Measurements from ENCODE around the gene SFTA2. TPM values are rescaled to one million over a fixed set of nuclear protein-coding genes. Genes with fewer than 3 reads are reported as not detected.

Gene SFTA2
- total RNA-seq, 2 experiments from 2014 or later = not detected

DNA sequence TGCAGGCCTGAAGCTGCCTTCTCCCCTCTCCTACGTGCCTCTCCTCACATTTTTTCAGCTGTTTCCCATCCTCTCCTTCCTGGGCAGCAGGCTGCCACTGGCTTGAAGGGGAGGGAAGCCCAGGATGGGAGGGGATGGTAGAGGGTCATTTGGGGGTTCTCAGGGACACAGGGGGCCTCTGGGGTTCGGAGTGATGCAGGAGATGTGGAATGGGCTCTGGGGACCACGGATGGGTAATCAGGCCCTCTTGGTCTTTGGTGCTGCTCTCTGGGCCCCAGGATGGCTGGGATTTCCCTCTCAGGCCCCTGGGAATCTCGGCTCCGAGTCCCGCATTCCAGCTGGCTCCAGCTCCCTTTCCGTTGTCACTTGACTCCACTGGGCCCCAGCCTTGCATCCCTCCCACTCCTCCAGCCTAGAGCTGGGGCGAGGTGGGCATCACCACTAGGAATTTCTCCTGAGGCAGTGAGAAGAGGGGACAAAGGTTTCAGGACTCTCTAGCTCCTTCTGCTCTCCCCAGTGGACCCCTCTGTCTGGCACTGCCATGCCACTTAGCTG is 49.7 kb downstream of the SFTA2 start:
- H3K9me2 ChIP-seq (ENCODE audit: insufficient read depth, low read length) = no peaks in the 10 kb centered on the region
- POLR2A ChIA-PET = interaction anchor here (0.5 to 2.2 kb wide), 9 partner anchors 25 to 455 kb away, joined by 3 to 15 read pairs (median 4); partner anchors contain the start of genes GTF2H4 and VARS2
- no peaks in the 10 kb centered on the region for H3K9me3 ChIP-seq (ENCODE audit: low read length)
- H2AFZ ChIP-seq (ENCODE audit: low read length) = peak overlapping the region; percentile 27
- CTCF ChIA-PET (ENCODE audit: unreplicated experiment) = interaction anchor here (0.6 to 1.6 kb wide), 4 partner anchors 33 to 262 kb away, joined by 3 to 5 read pairs (median 4); no protein-coding TSS in a partner anchor
- BruUV-seq (replicated peaks) = no TSS peak
- H3K4me1 ChIP-seq (ENCODE audit: insufficient read depth, low read length, poor library complexity, severe bottlenecking) = peaks cover 50% of the 10 kb centered on the region
- peak overlapping the region; percentile 85 for H3K27ac ChIP-seq (ENCODE audit: low read depth, low read length, poor library complexity, severe bottlenecking)
- no peaks in the 10 kb centered on the region for H3K36me3 ChIP-seq (ENCODE audit: insufficient read depth, low read length)
- DNase-seq (ENCODE audit: low spot score) = no peak
- H3K79me2 ChIP-seq (ENCODE audit: insufficient read depth, low read depth, low read length) = no peaks in the 10 kb centered on the region
- no peaks in the 10 kb centered on the region for H4K20me1 ChIP-seq (ENCODE audit: insufficient read depth, low read length)
- H3K4me2 ChIP-seq (ENCODE audit: low read length) = peak overlapping the region; percentile 75
- H3K4me3 ChIP-seq (ENCODE audit: low read depth, low read length, poor library complexity, severe bottlenecking) = peak overlapping the region; percentile 68
- intact Hi-C loops (cut with micrococcal nuclease; ENCODE audit: unreplicated experiment) = loop anchor here (10.0 kb wide), 1 partner anchor 207 kb away; the partner anchor contains the start of gene DHX16
- TF ChIP-seq EZH2phosphoT487 (IDR thresholded peaks at IDR 0.05; ENCODE audit: borderline replicate concordance, low read depth, low read length) (no peak), CTCF (conservative IDR thresholded peaks at IDR 0.05; ENCODE audit: low read length) (no peak)

GRCh38 chr6:30881392-30882203 is 50.4 kb downstream of the SFTA2 start:
- no peaks in the 10 kb centered on the region for H3K9me3 ChIP-seq (ENCODE audit: low read length)
- TF ChIP-seq EZH2phosphoT487 (IDR thresholded peaks at IDR 0.05; ENCODE audit: borderline replicate concordance, low read depth, low read length) (no peak), CTCF (conservative IDR thresholded peaks at IDR 0.05; ENCODE audit: low read length) (no peak)
- peak overlapping the region; percentile 85 for H3K27ac ChIP-seq (ENCODE audit: low read depth, low read length, poor library complexity, severe bottlenecking)
- H2AFZ ChIP-seq (ENCODE audit: low read length) = peak overlapping the region; percentile 27; the same call in 1 of the 2 replicates
- ChIA-PET POLR2A (interaction anchor here (0.6 to 2.2 kb wide), 7 partner anchors 26 to 54 kb away, joined by 3 to 15 read pairs (median 4); partner anchors contain the start of genes GTF2H4 and VARS2), CTCF (ENCODE audit: unreplicated experiment) (interaction anchor here (0.6 to 1.6 kb wide), 2 partner anchors 54 to 206 kb away, joined by 3 to 5 read pairs; no protein-coding TSS in a partner anchor)
- H3K4me3 ChIP-seq (ENCODE audit: low read depth, low read length, poor library complexity, severe bottlenecking) = no peak overlapping the region
- no TSS peak for BruUV-seq (replicated peaks)
- H4K20me1 ChIP-seq (ENCODE audit: insufficient read depth, low read length) = no peaks in the 10 kb centered on the region
- intact Hi-C loops (cut with micrococcal nuclease; ENCODE audit: unreplicated experiment) = loop anchor here (10.0 kb wide), 1 partner anchor 207 kb away; the partner anchor contains the start of gene DHX16
- H3K4me1 ChIP-seq (ENCODE audit: insufficient read depth, low read length, poor library complexity, severe bottlenecking) = peaks cover 50% of the 10 kb centered on the region
- H3K36me3 ChIP-seq (ENCODE audit: insufficient read depth, low read length) = no peaks in the 10 kb centered on the region
- peak; percentile 48 for DNase-seq (ENCODE audit: low spot score)
- peak overlapping the region; percentile 75 for H3K4me2 ChIP-seq (ENCODE audit: low read length)
- no peaks in the 10 kb centered on the region for H3K9me2 ChIP-seq (ENCODE audit: insufficient read depth, low read length)
- H3K79me2 ChIP-seq (ENCODE audit: insufficient read depth, low read depth, low read length) = no peaks in the 10 kb centered on the region

Small RNA genes within 50 kb of the gene (microRNA-seq; reads per million reads assigned to microRNA genes)
- 9.1 reads per million, percentile 11 among the genes with 10 or more reads in this experiment for gene MIR4640 (ENCODE audit: borderline replicate concordance)

Small RNA genes within 50 kb of the gene (small RNA-seq; reads per million reads assigned to genes)
- not detected for gene RF00019

Other genes starting within 250 kb of the SFTA2 start
- gene PPP1R18, start 245.5 kb downstream of the SFTA2 start, total RNA-seq (2014; rRNA removed; shearing (Covaris generic)) = 65.2 and 66.9 TPM in 2 replicates
- 106 and 109 TPM in 2 replicates for gene PPP1R18, start 245.5 kb downstream of the SFTA2 start, total RNA-seq (2022)
- 13.6 and 18.6 TPM in 2 replicates for gene NRM, start 241.2 kb downstream of the SFTA2 start, total RNA-seq (2014; rRNA removed; shearing (Covaris generic))
- 36.7 and 44.0 TPM in 2 replicates for gene NRM, start 241.2 kb downstream of the SFTA2 start, total RNA-seq (2022)
- 35.0 and 41.6 TPM in 2 replicates for gene MDC1, start 214.9 kb downstream of the SFTA2 start, total RNA-seq (2014; rRNA removed; shearing (Covaris generic))
- 107 and 133 TPM in 2 replicates for gene MDC1, start 214.9 kb downstream of the SFTA2 start, total RNA-seq (2022)
- gene TUBB, start 211.8 kb downstream of the SFTA2 start, total RNA-seq (2014; rRNA removed; shearing (Covaris generic)) = 1,287 and 1,346 TPM in 2 replicates
- gene TUBB, start 211.8 kb downstream of the SFTA2 start, total RNA-seq (2022) = 1,244 and 1,350 TPM in 2 replicates
- gene FLOT1, start 189.5 kb downstream of the SFTA2 start, total RNA-seq (2014; rRNA removed; shearing (Covaris generic)) = 66.7 and 70.7 TPM in 2 replicates
- gene FLOT1, start 189.5 kb downstream of the SFTA2 start, total RNA-seq (2022) = 108 and 117 TPM in 2 replicates
- gene IER3, start 187.6 kb downstream of the SFTA2 start, total RNA-seq (2014; rRNA removed; shearing (Covaris generic)) = 0.51 and 2.8 TPM in 2 replicates
- gene IER3, start 187.6 kb downstream of the SFTA2 start, total RNA-seq (2022) = 1.3 and 1.6 TPM in 2 replicates
- 14.0 and 15.4 TPM in 2 replicates for gene DDR1, start 47.7 kb downstream of the SFTA2 start, total RNA-seq (2014; rRNA removed; shearing (Covaris generic))
- 24.6 and 30.3 TPM in 2 replicates for gene DDR1, start 47.7 kb downstream of the SFTA2 start, total RNA-seq (2022)
- gene GTF2H4, start 24.0 kb downstream of the SFTA2 start, total RNA-seq (2014; rRNA removed; shearing (Covaris generic)) = 30.5 and 38.4 TPM in 2 replicates
- 45.8 and 48.7 TPM in 2 replicates for gene GTF2H4, start 24.0 kb downstream of the SFTA2 start, total RNA-seq (2022)
- 71.4 and 81.8 TPM in 2 replicates for gene VARS2, start 17.9 kb downstream of the SFTA2 start, total RNA-seq (2014; rRNA removed; shearing (Covaris generic))
- gene VARS2, start 17.9 kb downstream of the SFTA2 start, total RNA-seq (2022) = 98.9 and 105 TPM in 2 replicates
- not detected in 2 replicates for gene MUCL3, start 8.8 kb upstream of the SFTA2 start, total RNA-seq (2014; rRNA removed; shearing (Covaris generic))
- not detected in 2 replicates for gene MUCL3, start 8.8 kb upstream of the SFTA2 start, total RNA-seq (2022)
- gene MUC21, start 51.5 kb upstream of the SFTA2 start, total RNA-seq (2014; rRNA removed; shearing (Covaris generic)) = not detected in 2 replicates
- not detected in 2 replicates for gene MUC21, start 51.5 kb upstream of the SFTA2 start, total RNA-seq (2022)
- gene MUC22, start 78.3 kb upstream of the SFTA2 start, total RNA-seq (2014; rRNA removed; shearing (Covaris generic)) = not detected in 2 replicates
- gene MUC22, start 78.3 kb upstream of the SFTA2 start, total RNA-seq (2022) = not detected in 2 replicates
- not detected in 2 replicates for gene C6orf15, start 180.4 kb upstream of the SFTA2 start, total RNA-seq (2014; rRNA removed; shearing (Covaris generic))
- gene C6orf15, start 180.4 kb upstream of the SFTA2 start, total RNA-seq (2022) = not detected in 2 replicates
- not detected in 2 replicates for gene PSORS1C1, start 182.6 kb upstream of the SFTA2 start, total RNA-seq (2014; rRNA removed; shearing (Covaris generic))
- gene PSORS1C1, start 182.6 kb upstream of the SFTA2 start, total RNA-seq (2022) = not detected in 2 replicates
- gene CDSN, start 188.3 kb upstream of the SFTA2 start, total RNA-seq (2014; rRNA removed; shearing (Covaris generic)) = not detected in 2 replicates
- not detected in 2 replicates for gene CDSN, start 188.3 kb upstream of the SFTA2 start, total RNA-seq (2022)
- gene PSORS1C2, start 206.9 kb upstream of the SFTA2 start, total RNA-seq (2014; rRNA removed; shearing (Covaris generic)) = not detected in 2 replicates
- gene PSORS1C2, start 206.9 kb upstream of the SFTA2 start, total RNA-seq (2022) = not detected in 2 replicates
- gene CCHCR1, start 225.6 kb upstream of the SFTA2 start, total RNA-seq (2014; rRNA removed; shearing (Covaris generic)) = 23.9 and 33.0 TPM in 2 replicates
- 31.5 and 33.0 TPM in 2 replicates for gene CCHCR1, start 225.6 kb upstream of the SFTA2 start, total RNA-seq (2022)
- gene TCF19, start 226.4 kb upstream of the SFTA2 start, total RNA-seq (2014; rRNA removed; shearing (Covaris generic)) = 61.6 and 63.2 TPM in 2 replicates
- 54.5 and 56.7 TPM in 2 replicates for gene TCF19, start 226.4 kb upstream of the SFTA2 start, total RNA-seq (2022)
- gene POU5F1, start 238.5 kb upstream of the SFTA2 start, total RNA-seq (2014; rRNA removed; shearing (Covaris generic)) = 0.44 TPM in 1 of 2 replicates, not detected in the other
- gene POU5F1, start 238.5 kb upstream of the SFTA2 start, total RNA-seq (2022) = 0.86 and 1.4 TPM in 2 replicates

Measured in OCI-LY7 (cell line).